ENCODE results near the gene ZNF714.

Gene ZNF714

GRCh38 chr19:21164541-21164940 lies 82.5 kb downstream of the ZNF714 start:
- DNase-seq (ENCODE audit: low read depth), result no peak
- TF ChIP-seq CTCF (conservative IDR thresholded peaks at IDR 0.05; ENCODE audit: low read depth, low read length), result no peak
- H3K4me3 ChIP-seq (ENCODE audit: low read length), result no peak overlapping the region

GRCh38 chr19:21166436-21166835 lies 84.4 kb downstream of the ZNF714 start:
- DNase-seq (ENCODE audit: low read depth), result no peak
- TF ChIP-seq CTCF (conservative IDR thresholded peaks at IDR 0.05; ENCODE audit: low read depth, low read length), result no peak
- no peak overlapping the region for H3K4me3 ChIP-seq (ENCODE audit: low read length)
